PC-9 (cell line): ENCODE data around the gene DUSP9. TPM values are rescaled to one million over a fixed set of nuclear protein-coding genes. Genes with fewer than 3 reads are reported as not detected.

Experiments
- BruUV-seq: library from RNA; stranded (reverse); fragments of 400-500 nt; replicated peaks from 2 replicates; lab custom pipeline; 2021; lab: Mats Ljungman, UMichigan
- CTCF ChIA-PET: fragments of 300-600 bp; sonication (Branson Sonifier 250); formaldehyde crosslinking; loops from one replicate; lab custom pipeline; 2022; ENCODE audit warnings: antibody characterized with exemption; lab: Charles Lee
- POLR2A ChIA-PET: fragments of 300-600 bp; sonication (Branson Sonifier 250); formaldehyde crosslinking; loops from one replicate; lab custom pipeline; 2022; ENCODE audit warnings: antibody characterized with exemption; ENCODE audit not compliant: unreplicated experiment; lab: Charles Lee
- DNase-seq, 2 experiments: peaks; one replicate each; pipeline versions ENCODE4 v3.0.0 to v3.0.0-alpha.2; 2015 to 2022; ENCODE audit warnings: mixed read lengths in 1 of 2
- H2AFZ ChIP-seq: fragments of 200-600 bp; sonication (generic); 2 replicates; pipeline ENCODE4 v1.8.1; 2017; ENCODE audit warnings: antibody characterized with exemption
- H3F3A ChIP-seq: fragments of 200-600 bp; sonication (generic); 2 replicates; pipeline ENCODE4 v1.8.1; 2017; ENCODE audit warnings: antibody characterized with exemption, mild to moderate bottlenecking, low read depth; ENCODE audit not compliant: insufficient read depth
- H3K27ac ChIP-seq: fragments of 200-600 bp; sonication (generic); 2 replicates; pipeline ENCODE4 v1.6.1; 2016; ENCODE audit warnings: mixed run types
- H3K27me3 ChIP-seq: fragments of 200-600 bp; sonication (generic); 2 replicates; pipeline ENCODE4 v1.6.1; 2016; ENCODE audit warnings: low read depth, mixed run types; ENCODE audit not compliant: insufficient read depth
- H3K36me3 ChIP-seq: fragments of 200-600 bp; sonication (generic); 2 replicates; pipeline ENCODE4 v1.6.1; 2016; ENCODE audit warnings: low read depth, mixed run types
- H3K4me1 ChIP-seq: fragments of 200-600 bp; sonication (generic); replicated peaks from 2 replicates; pipeline ENCODE4 v1.6.1; 2016; ENCODE audit warnings: mixed run types; ENCODE audit not compliant: insufficient read depth
- H3K4me2 ChIP-seq: fragments of 200-600 bp; sonication (generic); 2 replicates; pipeline ENCODE4 v1.6.1; 2017; ENCODE audit warnings: mixed run types
- H3K4me3 ChIP-seq: fragments of 200-600 bp; sonication (generic); 2 replicates; pipeline ENCODE4 v1.6.1; 2016; ENCODE audit warnings: mixed run types
- H3K79me2 ChIP-seq: fragments of 200-600 bp; sonication (generic); 2 replicates; pipeline ENCODE4 v1.6.1; 2017; ENCODE audit warnings: low read depth, mixed run types
- H3K9me2 ChIP-seq: fragments of 200-600 bp; sonication (generic); 2 replicates; pipeline ENCODE4 v1.8.1; 2017; ENCODE audit warnings: mild to moderate bottlenecking; ENCODE audit not compliant: insufficient read depth
- H3K9me3 ChIP-seq: fragments of 200-600 bp; sonication (generic); 2 replicates; pipeline ENCODE4 v1.8.1; 2016; ENCODE audit warnings: low read depth; ENCODE audit not compliant: insufficient read depth
- H4K20me1 ChIP-seq: fragments of 200-600 bp; sonication (generic); 2 replicates; pipeline ENCODE4 v1.8.1; 2017; ENCODE audit not compliant: insufficient read depth
- EZH2 ChIP-seq: fragments of 200-600 bp; sonication (generic); IDR thresholded peaks from 2 replicates; pipeline ENCODE4 v1.8.0; 2017; ENCODE audit warnings: antibody characterized with exemption, low read depth
- intact Hi-C: fragments of 100-400 bp; cut with micrococcal nuclease; formaldehyde crosslinking; loops from one replicate; pipeline ENCODE4 v1.10.0; 2022; ENCODE audit not compliant: unreplicated experiment
- total RNA-seq: library from RNA; stranded (reverse); gene quantifications from 2 replicates; pipeline ENCODE4 v1.2.3, GENCODE V29; 2021
- TF ChIP-seq, protein P1 (sequence below): fragments of 200-600 bp; sonication (generic); conservative IDR thresholded peaks from 2 replicates; pipeline ENCODE4 v1.6.1; 2017; ENCODE audit warnings: mixed run types, antibody characterized with exemption, mild to moderate bottlenecking, moderate library complexity

The DUSP9 gene
- total RNA-seq, 1 experiment from 2014 or later, result 1.3 TPM

DNA sequence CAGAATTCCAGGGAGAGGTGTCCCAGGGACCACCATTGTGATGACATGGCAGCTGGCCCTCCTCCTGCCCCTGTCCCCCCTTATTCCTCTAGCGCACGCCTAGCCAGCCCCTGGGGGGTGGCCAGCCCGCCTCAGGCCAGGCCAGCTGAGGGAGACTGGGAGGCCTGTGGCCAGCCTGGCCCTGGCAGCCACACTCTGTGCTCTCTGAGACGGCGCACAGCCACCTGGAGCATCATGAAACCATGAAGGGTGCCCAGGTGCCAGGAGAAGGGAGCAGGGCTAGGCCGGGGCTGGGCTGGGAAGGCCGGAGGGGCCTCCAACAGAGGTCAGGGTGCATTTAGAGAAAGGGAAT lies 14.4 kb upstream of the DUSP9 start:
- intact Hi-C loops, result no loop called here
- H3K4me1 ChIP-seq, result no peaks in the 10 kb centered on the region
- BruUV-seq, result no TSS peak
- no peaks in the 10 kb centered on the region for H3K79me2 ChIP-seq
- H3K9me2 ChIP-seq, result no peaks in the 10 kb centered on the region
- no peak overlapping the region for H3K27ac ChIP-seq
- H4K20me1 ChIP-seq, result no peaks in the 10 kb centered on the region
- TF ChIP-seq, protein P1, sequence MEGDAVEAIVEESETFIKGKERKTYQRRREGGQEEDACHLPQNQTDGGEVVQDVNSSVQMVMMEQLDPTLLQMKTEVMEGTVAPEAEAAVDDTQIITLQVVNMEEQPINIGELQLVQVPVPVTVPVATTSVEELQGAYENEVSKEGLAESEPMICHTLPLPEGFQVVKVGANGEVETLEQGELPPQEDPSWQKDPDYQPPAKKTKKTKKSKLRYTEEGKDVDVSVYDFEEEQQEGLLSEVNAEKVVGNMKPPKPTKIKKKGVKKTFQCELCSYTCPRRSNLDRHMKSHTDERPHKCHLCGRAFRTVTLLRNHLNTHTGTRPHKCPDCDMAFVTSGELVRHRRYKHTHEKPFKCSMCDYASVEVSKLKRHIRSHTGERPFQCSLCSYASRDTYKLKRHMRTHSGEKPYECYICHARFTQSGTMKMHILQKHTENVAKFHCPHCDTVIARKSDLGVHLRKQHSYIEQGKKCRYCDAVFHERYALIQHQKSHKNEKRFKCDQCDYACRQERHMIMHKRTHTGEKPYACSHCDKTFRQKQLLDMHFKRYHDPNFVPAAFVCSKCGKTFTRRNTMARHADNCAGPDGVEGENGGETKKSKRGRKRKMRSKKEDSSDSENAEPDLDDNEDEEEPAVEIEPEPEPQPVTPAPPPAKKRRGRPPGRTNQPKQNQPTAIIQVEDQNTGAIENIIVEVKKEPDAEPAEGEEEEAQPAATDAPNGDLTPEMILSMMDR, result no peak
- no peak for TF ChIP-seq EZH2
- peaks cover 84% of the 10 kb centered on the region for H3K27me3 ChIP-seq
- ChIA-PET CTCF (no interaction called here), POLR2A (no interaction called here)
- no peak overlapping the region for H2AFZ ChIP-seq
- no peaks in the 10 kb centered on the region for H3K9me3 ChIP-seq
- no peak for DNase-seq
- H3K4me2 ChIP-seq, result no peak overlapping the region
- no peaks in the 10 kb centered on the region for H3F3A ChIP-seq
- no peaks in the 10 kb centered on the region for H3K36me3 ChIP-seq
- H3K4me3 ChIP-seq, result no peak overlapping the region

DNA sequence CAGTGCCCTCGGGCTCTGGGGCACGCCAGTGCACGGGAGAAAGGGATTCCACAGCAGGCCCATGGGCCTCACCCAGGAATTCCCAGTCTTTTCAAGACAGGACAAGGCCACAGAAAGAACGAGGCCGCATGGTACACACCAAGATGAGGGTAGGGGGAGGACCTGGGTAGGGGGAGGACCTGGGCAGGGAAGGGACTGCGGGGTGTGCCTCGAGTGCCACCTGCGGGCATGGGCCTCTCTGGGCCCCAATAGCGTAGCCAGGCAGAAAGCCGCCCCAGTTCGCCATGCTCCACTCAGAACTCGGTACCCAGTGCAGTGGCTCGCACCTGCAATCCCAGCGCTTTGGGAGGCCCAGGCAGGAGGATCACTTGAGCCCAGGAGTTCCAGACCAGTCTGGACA lies 14.0 kb upstream of the DUSP9 start:
- no peak overlapping the region for H3K4me3 ChIP-seq
- intact Hi-C loops, result no loop called here
- no peaks in the 10 kb centered on the region for H3K9me3 ChIP-seq
- H3K36me3 ChIP-seq, result no peaks in the 10 kb centered on the region
- no peaks in the 10 kb centered on the region for H3F3A ChIP-seq
- no peaks in the 10 kb centered on the region for H4K20me1 ChIP-seq
- no peak for DNase-seq
- no peaks in the 10 kb centered on the region for H3K79me2 ChIP-seq
- no peaks in the 10 kb centered on the region for H3K4me1 ChIP-seq
- BruUV-seq, result no TSS peak
- no peak overlapping the region for H3K27ac ChIP-seq
- no peak overlapping the region for H2AFZ ChIP-seq
- H3K27me3 ChIP-seq, result peaks cover 84% of the 10 kb centered on the region
- no peaks in the 10 kb centered on the region for H3K9me2 ChIP-seq
- CTCF ChIA-PET, result no interaction called here
- no peak for TF ChIP-seq EZH2
- TF ChIP-seq, protein P1, result no peak
- no peak overlapping the region for H3K4me2 ChIP-seq
- POLR2A ChIA-PET, result no interaction called here

DNA sequence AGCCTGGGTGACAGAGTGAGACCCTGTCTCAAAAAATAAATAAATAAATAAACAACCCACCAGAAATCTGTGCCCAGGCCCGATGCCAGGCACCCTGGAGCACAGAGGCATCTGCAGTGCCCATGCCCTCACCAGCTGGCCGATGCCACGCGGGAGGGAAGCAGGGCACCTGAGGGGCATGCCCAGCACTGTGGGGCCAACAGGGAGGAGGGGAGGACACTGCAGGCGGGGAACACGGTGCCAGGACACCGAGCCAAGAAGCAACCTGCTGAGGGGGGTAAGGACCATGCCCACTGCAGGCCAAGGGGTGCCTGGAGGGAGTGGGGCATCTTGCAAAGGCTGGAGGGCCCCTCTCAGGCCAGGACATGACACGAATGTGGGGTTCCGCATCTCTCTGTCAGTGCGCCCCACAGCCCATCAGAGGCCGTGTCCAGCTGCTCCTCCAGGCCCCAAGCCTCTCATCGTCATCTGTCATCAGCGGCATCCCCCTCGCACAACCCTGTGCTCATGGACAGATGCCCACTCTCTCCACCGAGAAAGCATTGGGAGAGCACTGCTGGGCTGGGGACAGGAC lies 13.3 kb upstream of the DUSP9 start:
- ChIA-PET CTCF (no interaction called here), POLR2A (no interaction called here)
- H3K79me2 ChIP-seq, result no peaks in the 10 kb centered on the region
- no peaks in the 10 kb centered on the region for H3F3A ChIP-seq
- H3K4me3 ChIP-seq, result no peak overlapping the region
- H4K20me1 ChIP-seq, result no peaks in the 10 kb centered on the region
- no peak overlapping the region for H3K27ac ChIP-seq
- TF ChIP-seq, protein P1, result no peak
- no peak for TF ChIP-seq EZH2
- no peak overlapping the region for H2AFZ ChIP-seq
- H3K36me3 ChIP-seq, result no peaks in the 10 kb centered on the region
- no peaks in the 10 kb centered on the region for H3K9me2 ChIP-seq
- no peaks in the 10 kb centered on the region for H3K9me3 ChIP-seq
- no peak for DNase-seq
- no peaks in the 10 kb centered on the region for H3K4me1 ChIP-seq
- no peak overlapping the region for H3K4me2 ChIP-seq
- intact Hi-C loops, result no loop called here
- BruUV-seq, result no TSS peak
- H3K27me3 ChIP-seq, result peaks cover 82% of the 10 kb centered on the region
